A549 (cell line): Measurements from ENCODE around the gene RTN4RL2. TPM values are rescaled to one million over a fixed set of nuclear protein-coding genes. Genes with fewer than 3 reads are reported as not detected.
A peak's percentile ranks its signal among the peaks of the same experiment; 100 is the strongest.

ENCODE experiments used
- ATAC-seq, 2 experiments: fragments of 200-7000 bp in 1 of 2; fragments of >200 bp in 1 of 2; cut with Nextera tagmentation in 1 of 2; cut with Tn5 transposase in 1 of 2; 3 replicates each; pipeline versions ENCODE4 v1.8.0 to v1.9.1; 2018 to 2020; ENCODE audit warnings: mild to moderate bottlenecking in 1 of 2, moderate library complexity in 1 of 2
- CTCF ChIA-PET: fragments of 300-600 bp; sonication (Branson Sonifier 250); formaldehyde crosslinking; extraction: SDS; loops from one replicate; lab custom pipeline; 2021; ENCODE audit warnings: antibody characterized with exemption, inconsistent platforms; lab: Yijun Ruan, JAX
- POLR2A ChIA-PET: fragments of 350-600 bp; formaldehyde crosslinking; extraction: SDS; loops from one replicate; lab custom pipeline; 2021; ENCODE audit warnings: antibody characterized with exemption, inconsistent platforms; lab: Yijun Ruan, JAX
- DNase-seq, 2 experiments: peaks; one replicate each; pipeline versions ENCODE4 v3.0.0 to v3.0.0-alpha.2; 2011 to 2016; ENCODE audit warnings: low read depth in 1 of 2, low spot score in 1 of 2
- FAIRE-seq: peaks from 2 replicates; lab custom pipeline; 2011; peaks lifted over from hg19 to GRCh38; lab: Jason Lieb, UNC
- H3K27ac ChIP-seq, 2 experiments: fragments of >200 bp; sonication (Bioruptor Twin); formaldehyde crosslinking; 3 replicates each; pipeline ENCODE4 v1.5.1; 2016 to 2017
- H3K4me1 ChIP-seq: fragments of >200 bp; sonication (Bioruptor Twin); formaldehyde crosslinking; 3 replicates; pipeline ENCODE4 v1.6.1; 2016
- H3K4me2 ChIP-seq: fragments of >200 bp; sonication (Bioruptor Twin); formaldehyde crosslinking; 3 replicates; pipeline ENCODE4 v1.6.1; 2016
- H3K4me3 ChIP-seq: fragments of >200 bp; sonication (Bioruptor Twin); formaldehyde crosslinking; 3 replicates; pipeline ENCODE4 v1.5.1; 2016
- H3K9me3 ChIP-seq: fragments of >200 bp; sonication (Bioruptor Twin); formaldehyde crosslinking; 3 replicates; pipeline ENCODE4 v1.6.1; 2016
- CEBPB ChIP-seq, 2 experiments: fragments of >200 bp in 1 of 2; sonication (Bioruptor Twin) in 1 of 2; formaldehyde crosslinking in 1 of 2; IDR thresholded peaks; 2 replicates each; pipeline ENCODE4 v1.6.1; 2012 to 2016
- CHD2 ChIP-seq: fragments of 150-350 bp; IDR thresholded peaks from 2 replicates; pipeline ENCODE4 v1.6.1; 2014; ENCODE audit warnings: low read length; ENCODE audit not compliant: partially characterized antibody
- ESRRA ChIP-seq: fragments of 150-350 bp; IDR thresholded peaks from 2 replicates; pipeline ENCODE4 v1.6.1; 2014; ENCODE audit warnings: mild to moderate bottlenecking, low read length, borderline replicate concordance
- FOXS1 ChIP-seq: fragments of 250-450 bp; sonication (Bioruptor Pico); IDR thresholded peaks from 2 replicates; pipeline ENCODE4 v1.5.0; 2020; ENCODE audit warnings: mild to moderate bottlenecking, moderate library complexity
- HDAC2 ChIP-seq: fragments of 200-600 bp; sonication (generic); IDR thresholded peaks from 2 replicates; pipeline ENCODE4 v1.6.1; 2016
- MAZ ChIP-seq: fragments of 150-350 bp; IDR thresholded peaks from 2 replicates; pipeline ENCODE4 v1.6.1; 2014; ENCODE audit warnings: antibody characterized with exemption, low read depth, low read length, borderline replicate concordance
- NR3C1 ChIP-seq: fragments of >200 bp; sonication (Bioruptor Twin); formaldehyde crosslinking; IDR thresholded peaks from 3 replicates; pipeline ENCODE4 v1.6.1; 2017
- RCOR1 ChIP-seq: fragments of 150-350 bp; IDR thresholded peaks from 2 replicates; pipeline ENCODE4 v1.6.1; 2014; ENCODE audit warnings: antibody characterized with exemption, low read length, low read depth
- SMC3 ChIP-seq: fragments of >200 bp; sonication (Bioruptor Twin); formaldehyde crosslinking; IDR thresholded peaks from 3 replicates; pipeline ENCODE4 v1.6.1; 2018; ENCODE audit warnings: inconsistent platforms
- SREBF2 ChIP-seq: fragments of 450-650 bp; IDR thresholded peaks from 2 replicates; pipeline ENCODE4 v1.6.1; 2014; ENCODE audit warnings: mild to moderate bottlenecking, moderate library complexity
- ZC3H11A ChIP-seq: fragments of 450-650 bp; IDR thresholded peaks from 2 replicates; pipeline ENCODE4 v1.6.1; 2014; ENCODE audit warnings: antibody characterized with exemption, mild to moderate bottlenecking
- ZSCAN20 ChIP-seq: fragments of 250-450 bp; sonication (Bioruptor Pico); IDR thresholded peaks from 2 replicates; pipeline ENCODE4 v1.8.0; 2022; ENCODE audit warnings: mild to moderate bottlenecking, moderate library complexity
- WGBS: methylation state at CpG from one replicate; pipeline ENCODE4 v1.1.6; 2017; ENCODE audit errors: missing lambda C conversion rate; 5-methylcytosine and 5-hydroxymethylcytosine counted together
- polyA plus RNA-seq, 4 experiments: library from polyadenylated mRNA; depleted of rRNA in 3 of 4; stranded (reverse); fragments of >200 nt; fragmentation: RNase III in 1 of 4; extraction: RNeasy Plus Mini Kit Qiagen cat#74134 plus additional on column Dnase treatment in 1 of 4; gene quantifications; 2 replicates in 3 of 4; 3 replicates in 1 of 4; pipeline ENCODE4 v1.2.3, GENCODE V29; 2011 to 2017
- TF ChIP-seq, protein P1 (sequence below): IDR thresholded peaks from 2 replicates; pipeline ENCODE4 v1.6.1; 2012
- TF ChIP-seq, protein P2 (sequence below): fragments of >200 bp; sonication (Bioruptor Twin); formaldehyde crosslinking; IDR thresholded peaks from 2 replicates; pipeline ENCODE4 v1.6.1; 2016
- TF ChIP-seq, protein P3 (sequence below): IDR thresholded peaks from 2 replicates; pipeline ENCODE4 v1.6.1; 2012
- TF ChIP-seq, protein P4 (sequence below): fragments of 450-650 bp; IDR thresholded peaks from 2 replicates; pipeline ENCODE4 v1.6.1; 2014; ENCODE audit warnings: antibody characterized with exemption
- TF ChIP-seq, protein P5 (sequence below): fragments of 250-450 bp; sonication (Bioruptor Pico); IDR thresholded peaks from 2 replicates; pipeline ENCODE4 v1.5.0; 2021; ENCODE audit warnings: mild to moderate bottlenecking, moderate library complexity, borderline replicate concordance

Gene RTN4RL2
- polyA plus RNA-seq, 2 of the 4 experiments (the other 2 are of a cell fraction) = 9.2 to 23.7 TPM

DNA sequence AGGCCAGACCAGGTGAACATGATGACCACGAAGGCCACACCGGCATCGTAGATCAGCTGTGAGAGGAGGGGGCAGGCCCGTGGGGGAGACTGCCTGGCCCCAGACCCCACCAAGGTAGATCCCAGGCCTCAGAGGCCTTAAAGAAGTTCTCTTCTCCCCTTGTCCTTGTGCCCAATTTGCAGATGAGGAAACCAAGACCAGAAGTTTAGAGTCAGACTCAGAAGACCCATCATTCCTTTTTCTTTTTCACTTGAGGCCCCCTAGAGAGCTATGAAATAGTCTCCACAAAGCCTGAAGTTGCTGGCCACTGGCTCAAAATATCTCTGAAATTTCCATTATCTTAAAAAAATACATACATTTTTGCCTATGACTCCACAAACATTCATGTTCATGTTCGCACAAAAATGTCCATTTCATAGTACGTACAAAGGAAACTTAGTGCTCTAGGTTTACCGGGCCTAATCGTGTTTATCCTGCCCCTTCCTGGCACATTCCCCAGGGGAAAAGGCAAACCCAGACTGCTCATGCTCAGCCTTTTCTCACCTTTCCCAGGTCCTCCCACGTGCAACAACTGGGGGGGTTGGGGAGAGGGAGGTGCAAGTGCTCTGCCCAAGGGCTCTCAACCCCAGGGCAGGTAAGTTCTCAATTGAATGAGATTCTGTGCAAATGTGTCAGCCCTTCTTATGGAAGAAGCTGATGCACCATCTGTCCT, 35.9 kb downstream of the RTN4RL2 start:
- POLR2A ChIA-PET = no interaction called here

DNA sequence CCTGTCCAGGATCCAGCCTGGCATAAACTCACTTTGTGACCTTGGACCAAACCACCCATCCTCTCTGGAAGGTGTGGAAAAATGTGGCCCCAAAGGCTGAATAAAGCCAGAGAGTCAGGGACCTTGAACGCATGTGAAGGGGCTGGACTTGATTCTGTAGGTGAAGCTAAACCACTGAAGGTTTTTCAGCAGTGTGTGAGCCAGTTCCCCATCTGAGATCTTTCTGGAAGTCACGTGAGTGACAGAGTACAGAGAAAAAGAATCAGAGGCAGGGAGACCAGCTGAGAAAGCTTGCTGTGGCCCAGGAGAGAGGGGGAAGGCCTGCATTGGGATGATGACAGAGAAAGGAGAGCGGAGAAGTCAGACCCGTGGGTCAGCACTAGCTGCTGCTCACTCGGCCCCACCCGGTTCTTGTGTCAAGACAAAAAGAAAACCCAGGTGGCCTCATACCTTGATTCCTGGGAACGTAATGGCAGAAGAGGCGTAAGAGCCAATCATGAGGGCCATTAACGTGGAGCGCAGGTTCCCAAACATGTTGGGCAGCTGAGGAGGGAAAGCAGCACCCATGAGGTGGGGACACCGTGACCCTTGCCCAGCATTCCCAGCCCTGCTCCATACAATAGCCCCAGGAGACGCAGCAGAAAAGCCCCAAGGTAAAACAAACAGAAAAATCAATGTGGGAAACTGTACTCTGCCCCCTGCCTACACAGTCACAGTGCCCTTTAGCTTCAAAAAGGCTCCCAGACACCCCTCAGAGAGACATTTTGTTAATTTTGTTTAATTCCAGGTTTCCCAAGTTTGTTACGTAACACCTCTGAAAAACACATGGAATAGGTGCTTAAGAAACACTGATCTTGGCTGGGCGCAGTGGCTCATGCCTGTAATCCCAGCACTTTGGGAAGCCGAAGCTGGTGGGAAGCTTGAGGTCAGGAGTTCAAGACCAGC, 37.2 kb downstream of the RTN4RL2 start:
- CTCF ChIA-PET = interaction anchor here (0.6 to 22.5 kb wide), 11 partner anchors 14 to 147 kb away, joined by 3 to 299 read pairs (median 4); partner anchors contain the start of genes SLC43A1, TIMM10 and UBE2L6
- FAIRE-seq (no peak), DNase-seq (no peak), ATAC-seq (no peak)
- 84% methylated on average over 15 of the region's 15 CpGs for WGBS
- POLR2A ChIA-PET = no interaction called here
- Histone ChIP-seq H3K27ac (no peak overlapping the region), H3K4me1 (peaks cover 18% of the 10 kb centered on the region), H3K9me3 (no peaks in the 10 kb centered on the region), H3K4me2 (no peak overlapping the region), H3K4me3 (no peak overlapping the region)
- TF ChIP-seq CEBPB (IDR thresholded peaks at IDR 0.05) (0 out of 4 replicates have a peak, but pooled peaks of 1 of the 2 experiments have one; percentile 6), ZC3H11A (no peak), NR3C1 (no peak)
- TF ChIP-seq, protein P1, sequence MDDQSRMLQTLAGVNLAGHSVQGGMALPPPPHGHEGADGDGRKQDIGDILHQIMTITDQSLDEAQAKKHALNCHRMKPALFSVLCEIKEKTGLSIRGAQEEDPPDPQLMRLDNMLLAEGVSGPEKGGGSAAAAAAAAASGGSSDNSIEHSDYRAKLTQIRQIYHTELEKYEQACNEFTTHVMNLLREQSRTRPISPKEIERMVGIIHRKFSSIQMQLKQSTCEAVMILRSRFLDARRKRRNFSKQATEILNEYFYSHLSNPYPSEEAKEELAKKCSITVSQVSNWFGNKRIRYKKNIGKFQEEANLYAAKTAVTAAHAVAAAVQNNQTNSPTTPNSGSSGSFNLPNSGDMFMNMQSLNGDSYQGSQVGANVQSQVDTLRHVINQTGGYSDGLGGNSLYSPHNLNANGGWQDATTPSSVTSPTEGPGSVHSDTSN = no peak
- TF ChIP-seq, protein P2, sequence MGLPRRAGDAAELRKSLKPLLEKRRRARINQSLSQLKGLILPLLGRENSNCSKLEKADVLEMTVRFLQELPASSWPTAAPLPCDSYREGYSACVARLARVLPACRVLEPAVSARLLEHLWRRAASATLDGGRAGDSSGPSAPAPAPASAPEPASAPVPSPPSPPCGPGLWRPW = no peak
- TF ChIP-seq, protein P3, sequence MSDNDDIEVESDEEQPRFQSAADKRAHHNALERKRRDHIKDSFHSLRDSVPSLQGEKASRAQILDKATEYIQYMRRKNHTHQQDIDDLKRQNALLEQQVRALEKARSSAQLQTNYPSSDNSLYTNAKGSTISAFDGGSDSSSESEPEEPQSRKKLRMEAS = no peak

More for the DNA sequence above, 35.9 kb downstream of the RTN4RL2 start:
- ATAC-seq (no peak), DNase-seq (no peak)
- no peak overlapping the region for H3K4me2 ChIP-seq
- TF ChIP-seq HDAC2 = no peak
- TF ChIP-seq, protein P4, sequence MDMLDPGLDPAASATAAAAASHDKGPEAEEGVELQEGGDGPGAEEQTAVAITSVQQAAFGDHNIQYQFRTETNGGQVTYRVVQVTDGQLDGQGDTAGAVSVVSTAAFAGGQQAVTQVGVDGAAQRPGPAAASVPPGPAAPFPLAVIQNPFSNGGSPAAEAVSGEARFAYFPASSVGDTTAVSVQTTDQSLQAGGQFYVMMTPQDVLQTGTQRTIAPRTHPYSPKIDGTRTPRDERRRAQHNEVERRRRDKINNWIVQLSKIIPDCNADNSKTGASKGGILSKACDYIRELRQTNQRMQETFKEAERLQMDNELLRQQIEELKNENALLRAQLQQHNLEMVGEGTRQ = no peak
- no peak for TF ChIP-seq SREBF2
- TF ChIP-seq SMC3 = no peak
- no peak for TF ChIP-seq MAZ
- no peak for TF ChIP-seq RCOR1
- TF ChIP-seq, all 56 proteins: peak for 0
- CTCF ChIA-PET = interaction anchor here (0.6 to 22.5 kb wide), 8 partner anchors 15 to 151 kb away, joined by 3 to 299 read pairs (median 4); partner anchors contain the start of genes SLC43A1, TIMM10 and UBE2L6
- no peak for FAIRE-seq
- Histone ChIP-seq H3K27ac (no peak overlapping the region), H3K4me3 (no peak overlapping the region), H3K9me3 (no peaks in the 10 kb centered on the region), H3K4me1 (peaks cover 15% of the 10 kb centered on the region)
- 75% methylated on average over 9 of the region's 9 CpGs for WGBS

DNA sequence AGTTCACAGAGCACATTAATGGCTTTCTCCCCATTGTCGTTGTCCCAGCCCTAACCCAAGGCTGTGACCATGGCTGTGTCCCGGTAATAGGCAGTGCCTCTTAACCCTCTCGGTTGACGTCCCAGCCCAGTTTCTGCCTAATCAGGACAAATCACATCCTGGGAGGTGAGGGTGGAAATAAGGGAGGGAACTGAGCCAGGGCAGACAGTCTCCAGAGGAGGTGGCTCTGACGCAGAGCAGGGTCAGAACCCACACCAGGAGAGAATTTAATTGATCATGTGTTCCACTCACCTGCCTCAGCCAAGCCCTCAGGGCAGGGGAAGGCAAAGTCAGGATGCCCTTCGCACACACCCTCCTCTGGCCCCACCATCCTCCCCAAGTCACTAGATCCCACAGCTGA, 38.2 kb downstream of the RTN4RL2 start:
- Histone ChIP-seq H3K4me3 (no peak overlapping the region), H3K9me3 (no peaks in the 10 kb centered on the region), H3K4me1 (peaks cover 17% of the 10 kb centered on the region), H3K27ac (no peak overlapping the region), H3K4me2 (no peak overlapping the region)
- ChIA-PET POLR2A (no interaction called here), CTCF (interaction anchor here (0.6 to 22.5 kb wide), 5 partner anchors 10 to 44 kb away, joined by 3 to 299 read pairs (median 3); partner anchors contain the start of gene TIMM10)
- no peak for FAIRE-seq
- no peak for ATAC-seq
- WGBS = 92% methylated on average over 6 of the region's 6 CpGs
- no peak for DNase-seq
- TF ChIP-seq, protein P5, sequence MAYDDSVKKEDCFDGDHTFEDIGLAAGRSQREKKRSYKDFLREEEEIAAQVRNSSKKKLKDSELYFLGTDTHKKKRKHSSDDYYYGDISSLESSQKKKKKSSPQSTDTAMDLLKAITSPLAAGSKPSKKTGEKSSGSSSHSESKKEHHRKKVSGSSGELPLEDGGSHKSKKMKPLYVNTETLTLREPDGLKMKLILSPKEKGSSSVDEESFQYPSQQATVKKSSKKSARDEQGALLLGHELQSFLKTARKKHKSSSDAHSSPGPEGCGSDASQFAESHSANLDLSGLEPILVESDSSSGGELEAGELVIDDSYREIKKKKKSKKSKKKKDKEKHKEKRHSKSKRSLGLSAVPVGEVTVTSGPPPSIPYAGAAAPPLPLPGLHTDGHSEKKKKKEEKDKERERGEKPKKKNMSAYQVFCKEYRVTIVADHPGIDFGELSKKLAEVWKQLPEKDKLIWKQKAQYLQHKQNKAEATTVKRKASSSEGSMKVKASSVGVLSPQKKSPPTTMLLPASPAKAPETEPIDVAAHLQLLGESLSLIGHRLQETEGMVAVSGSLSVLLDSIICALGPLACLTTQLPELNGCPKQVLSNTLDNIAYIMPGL = no peak
- TF ChIP-seq NR3C1 (no peak), ESRRA (no peak), ZSCAN20 (CRISPR knock-in tag) (no peak), CHD2 (no peak), FOXS1 (no peak)
